Tibial artery (tissue), 4 donors: ENCODE data around the gene OTUD1.
A peak's percentile ranks its signal among the peaks of the same experiment; 100 is the strongest.
"Not testable (repeated sequence)": the region's sequence is repeated elsewhere in the genome, so short reads cannot be mapped to it uniquely, and the experiment has no call there.

Source experiments
- DNase-seq, 2 donors: peaks; one replicate each; pipeline ENCODE4 v3.0.0-alpha.2; 2019
- H3K27ac ChIP-seq, 2 donors: fragments of 200-600 bp; sonication (generic) in 1 of 2; 1 replicate in 1 of 2; 2 replicates in 1 of 2; pipeline ENCODE4 v1.5.1; 2018 to 2019; ENCODE audit warnings: mild to moderate bottlenecking in 1 of 2
- H3K27me3 ChIP-seq, 2 donors: fragments of 200-600 bp; sonication (generic) in 1 of 2; one replicate each; pipeline versions ENCODE4 v1.5.1 to v1.6.0; 2016 to 2019
- H3K36me3 ChIP-seq, 3 donors: fragments of 200-600 bp; sonication (generic) in 2 of 3; one replicate each; pipeline ENCODE4 v1.5.1; 2016 to 2019; ENCODE audit warnings: mild to moderate bottlenecking in 2 of 3
- H3K4me1 ChIP-seq, 4 donors: fragments of 200-600 bp; sonication (generic) in 2 of 4; 1 replicate in 3 of 4; 2 replicates in 1 of 4; pipeline ENCODE4 v1.5.1; 2016 to 2019
- H3K4me3 ChIP-seq, 2 donors: fragments of 200-600 bp; sonication (generic) in 1 of 2; 1 replicate in 1 of 2; 2 replicates in 1 of 2; pipeline ENCODE4 v1.5.1; 2018 to 2019; ENCODE audit warnings: mild to moderate bottlenecking in 2 of 2
- H3K9me3 ChIP-seq, 3 donors: fragments of 200-600 bp; sonication (generic) in 1 of 3; one replicate each; pipeline ENCODE4 v1.5.1; 2016 to 2019
- CTCF ChIP-seq, 2 experiments: fragments of 200-600 bp in 1 of 2; fragments of 450-650 bp in 1 of 2; IDR thresholded peaks; one replicate each; pipeline ENCODE4 v1.5.1; 2017 to 2019; ENCODE audit warnings: antibody characterized with exemption in 2 of 2, mild to moderate bottlenecking in 1 of 2, moderate library complexity in 1 of 2
- intact Hi-C: fragments of 100-400 bp; cut with DNase I; formaldehyde crosslinking; loops from one replicate; pipeline ENCODE4 v1.15.0; 2023; ENCODE audit warnings: low total_unique reads

Gene OTUD1

GRCh38 chr10:23438547-23439451, at the start of gene OTUD1:
OTUD1 (plus strand) TSS chr10:23439075; CDS start chr10:23439458, 383 bp downstream.
- H3K4me1 ChIP-seq: peaks cover 0 to 34% (median 20%) of the 10 kb centered on the region in 4 donors
- intact Hi-C loops: loop anchor here (5.0 kb wide), 2 partner anchors 341 to 726 kb away; partner anchors contain the start of genes MSRB2 and PIP4K2A
- no peaks in the 10 kb centered on the region for H3K27me3 ChIP-seq
- peak; percentile 11 to 29 for TF ChIP-seq CTCF (IDR thresholded peaks at IDR 0.05)
- peak within 1 kb of the TSS; percentile 91 to 97 for H3K27ac ChIP-seq
- DNase-seq: peak; percentile 97 to 98
- H3K9me3 ChIP-seq: no peaks in the 10 kb centered on the region
- H3K36me3 ChIP-seq: peaks cover 0 to 9% (median 0%) of the 10 kb centered on the region in 3 donors
- peak within 1 kb of the TSS; percentile 96 for H3K4me3 ChIP-seq

GRCh38 chr10:23390408-23390807, 48.5 kb upstream of the OTUD1 start:
- intact Hi-C loops: not testable (repeated sequence)

GRCh38 chr10:23390809-23391208, 48.1 kb upstream of the OTUD1 start:
- no peak for TF ChIP-seq CTCF (IDR thresholded peaks at IDR 0.05)
- no peaks in the 10 kb centered on the region for H3K36me3 ChIP-seq

More at GRCh38 chr10:23390408-23390807, 48.5 kb upstream of the OTUD1 start:
- not testable (repeated sequence) for H3K27me3 ChIP-seq, H3K27ac ChIP-seq, H3K4me1 ChIP-seq, H3K36me3 ChIP-seq, H3K9me3 ChIP-seq, H3K4me3 ChIP-seq, DNase-seq

GRCh38 chr10:23391821-23392220, 47.1 kb upstream of the OTUD1 start:
- Histone ChIP-seq H3K4me1 (no peaks in the 10 kb centered on the region), H3K27me3 (no peaks in the 10 kb centered on the region), H3K27ac (no peak overlapping the region), H3K36me3 (no peaks in the 10 kb centered on the region), H3K9me3 (no peaks in the 10 kb centered on the region), H3K4me3 (no peak overlapping the region)
- intact Hi-C loops: no loop called here
- no peak for DNase-seq
- TF ChIP-seq CTCF (IDR thresholded peaks at IDR 0.05): no peak

More at GRCh38 chr10:23390809-23391208, 48.1 kb upstream of the OTUD1 start:
- no peaks in the 10 kb centered on the region for H3K27me3 ChIP-seq
- intact Hi-C loops: no loop called here
- no peaks in the 10 kb centered on the region for H3K9me3 ChIP-seq
- H3K4me1 ChIP-seq: no peaks in the 10 kb centered on the region
- no peak overlapping the region for H3K27ac ChIP-seq
- no peak overlapping the region for H3K4me3 ChIP-seq
- no peak for DNase-seq

GRCh38 chr10:23395017-23395416, 43.9 kb upstream of the OTUD1 start:
- no peak overlapping the region for H3K27ac ChIP-seq
- H3K36me3 ChIP-seq: no peaks in the 10 kb centered on the region
- peaks cover 0 to 4% (median 0%) of the 10 kb centered on the region in 4 donors for H3K4me1 ChIP-seq
- no peak for TF ChIP-seq CTCF (IDR thresholded peaks at IDR 0.05)
- no peaks in the 10 kb centered on the region for H3K27me3 ChIP-seq
- H3K4me3 ChIP-seq: no peak overlapping the region
- H3K9me3 ChIP-seq: no peaks in the 10 kb centered on the region
- intact Hi-C loops: no loop called here
- DNase-seq: no peak

- no peak for TF ChIP-seq CTCF (IDR thresholded peaks at IDR 0.05)
- intact Hi-C loops: no loop called here
These were observed 42.2 kb upstream of the OTUD1 start for GRCh38 chr10:23396695-23397094.

More at GRCh38 chr10:23396695-23397094, 42.2 kb upstream of the OTUD1 start:
- H3K9me3 ChIP-seq: no peaks in the 10 kb centered on the region
- no peaks in the 10 kb centered on the region for H3K27me3 ChIP-seq
- no peaks in the 10 kb centered on the region for H3K36me3 ChIP-seq
- no peak for DNase-seq
- peaks cover 0 to 5% (median 0%) of the 10 kb centered on the region in 4 donors for H3K4me1 ChIP-seq
- no peak overlapping the region for H3K27ac ChIP-seq
- no peak overlapping the region for H3K4me3 ChIP-seq
